Astrocyte of the spinal cord (primary cell): ENCODE results near the gene ACSF3.
"Not testable (repeated sequence)": the region's sequence is repeated elsewhere in the genome, so short reads cannot be mapped to it uniquely, and the experiment has no call there.

ENCODE experiments used
- DNase-seq: peaks from one replicate; pipeline ENCODE4 v3.0.0; 2011; ENCODE audit warnings: low read depth, low spot score
- H3K4me3 ChIP-seq: 2 replicates; pipeline ENCODE4 v1.5.1; 2011; ENCODE audit warnings: low read depth, mild to moderate bottlenecking, low read length, moderate library complexity
- in situ Hi-C: cut with HindIII; loops from 2 replicates; pipeline ENCODE4 v1.10.0; 2017; ENCODE audit warnings: low sequenced_read_pairs
- TF ChIP-seq, protein P1 (sequence below): IDR thresholded peaks from 2 replicates; pipeline ENCODE4 v1.5.1; 2012; ENCODE audit warnings: low read depth, mild to moderate bottlenecking, low read length, inconsistent platforms

ACSF3 gene

DNA sequence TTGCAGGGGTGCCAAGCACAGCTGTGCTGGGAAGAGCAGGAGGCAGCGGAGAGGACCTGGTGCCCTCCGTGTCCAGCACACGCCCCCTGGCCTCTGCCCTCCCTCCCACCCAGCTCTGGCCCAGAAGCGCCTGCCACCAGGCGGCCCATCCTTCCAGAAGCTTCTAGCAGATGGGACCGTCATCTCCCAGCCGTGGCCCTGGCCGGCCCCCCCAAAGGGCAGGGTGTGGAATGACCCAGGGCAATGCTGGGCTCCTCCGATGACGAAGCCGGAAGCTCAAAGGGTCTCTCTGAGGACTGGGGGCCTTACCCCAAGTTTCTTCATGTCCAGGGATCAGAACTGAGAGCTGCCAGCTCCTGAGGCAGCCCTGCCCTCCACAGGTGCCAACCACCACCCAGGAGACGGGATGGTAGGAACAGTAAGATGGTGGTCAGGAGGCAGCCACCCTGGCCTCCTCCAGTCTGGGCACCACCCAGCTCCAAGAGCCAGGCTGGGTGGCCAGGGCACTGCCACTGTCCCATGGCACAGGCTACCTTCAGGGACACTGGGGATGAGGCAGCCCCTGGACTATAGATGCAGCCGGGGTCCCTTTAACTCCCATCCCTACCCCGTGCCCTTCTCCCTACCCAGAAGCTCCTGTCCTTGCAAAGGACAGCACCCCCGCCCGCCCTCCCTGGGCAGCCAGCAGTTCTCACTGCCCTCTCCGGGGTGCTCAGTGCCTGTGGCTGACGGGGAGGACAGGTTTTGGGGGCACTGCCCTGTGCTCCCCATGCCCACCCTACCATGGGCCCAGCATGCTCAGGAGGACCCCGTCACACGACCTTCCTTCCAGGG, 71.4 kb downstream of the ACSF3 start:
- H3K4me3 ChIP-seq: no peak overlapping the region
- in situ Hi-C loops: no loop called here
- TF ChIP-seq, protein P1, sequence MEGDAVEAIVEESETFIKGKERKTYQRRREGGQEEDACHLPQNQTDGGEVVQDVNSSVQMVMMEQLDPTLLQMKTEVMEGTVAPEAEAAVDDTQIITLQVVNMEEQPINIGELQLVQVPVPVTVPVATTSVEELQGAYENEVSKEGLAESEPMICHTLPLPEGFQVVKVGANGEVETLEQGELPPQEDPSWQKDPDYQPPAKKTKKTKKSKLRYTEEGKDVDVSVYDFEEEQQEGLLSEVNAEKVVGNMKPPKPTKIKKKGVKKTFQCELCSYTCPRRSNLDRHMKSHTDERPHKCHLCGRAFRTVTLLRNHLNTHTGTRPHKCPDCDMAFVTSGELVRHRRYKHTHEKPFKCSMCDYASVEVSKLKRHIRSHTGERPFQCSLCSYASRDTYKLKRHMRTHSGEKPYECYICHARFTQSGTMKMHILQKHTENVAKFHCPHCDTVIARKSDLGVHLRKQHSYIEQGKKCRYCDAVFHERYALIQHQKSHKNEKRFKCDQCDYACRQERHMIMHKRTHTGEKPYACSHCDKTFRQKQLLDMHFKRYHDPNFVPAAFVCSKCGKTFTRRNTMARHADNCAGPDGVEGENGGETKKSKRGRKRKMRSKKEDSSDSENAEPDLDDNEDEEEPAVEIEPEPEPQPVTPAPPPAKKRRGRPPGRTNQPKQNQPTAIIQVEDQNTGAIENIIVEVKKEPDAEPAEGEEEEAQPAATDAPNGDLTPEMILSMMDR: no peak
- no peak for DNase-seq

DNA sequence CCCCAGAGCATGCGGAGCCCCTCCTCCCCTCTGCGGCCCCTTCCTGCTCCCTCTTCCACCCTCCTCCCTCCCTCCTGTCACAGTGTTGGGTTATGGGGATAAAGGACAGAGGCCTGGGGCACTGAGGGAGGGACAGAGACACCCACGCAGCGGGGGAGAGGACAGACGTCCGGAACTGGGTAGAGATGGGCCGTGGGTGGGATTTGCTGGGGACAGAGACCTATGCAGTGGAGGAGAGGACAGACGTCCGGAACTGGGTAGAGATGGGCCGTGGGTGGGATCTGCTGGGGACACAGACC, 72.0 kb downstream of the ACSF3 start:
- DNase-seq, H3K4me3 ChIP-seq, in situ Hi-C loops: not testable (repeated sequence)

DNA sequence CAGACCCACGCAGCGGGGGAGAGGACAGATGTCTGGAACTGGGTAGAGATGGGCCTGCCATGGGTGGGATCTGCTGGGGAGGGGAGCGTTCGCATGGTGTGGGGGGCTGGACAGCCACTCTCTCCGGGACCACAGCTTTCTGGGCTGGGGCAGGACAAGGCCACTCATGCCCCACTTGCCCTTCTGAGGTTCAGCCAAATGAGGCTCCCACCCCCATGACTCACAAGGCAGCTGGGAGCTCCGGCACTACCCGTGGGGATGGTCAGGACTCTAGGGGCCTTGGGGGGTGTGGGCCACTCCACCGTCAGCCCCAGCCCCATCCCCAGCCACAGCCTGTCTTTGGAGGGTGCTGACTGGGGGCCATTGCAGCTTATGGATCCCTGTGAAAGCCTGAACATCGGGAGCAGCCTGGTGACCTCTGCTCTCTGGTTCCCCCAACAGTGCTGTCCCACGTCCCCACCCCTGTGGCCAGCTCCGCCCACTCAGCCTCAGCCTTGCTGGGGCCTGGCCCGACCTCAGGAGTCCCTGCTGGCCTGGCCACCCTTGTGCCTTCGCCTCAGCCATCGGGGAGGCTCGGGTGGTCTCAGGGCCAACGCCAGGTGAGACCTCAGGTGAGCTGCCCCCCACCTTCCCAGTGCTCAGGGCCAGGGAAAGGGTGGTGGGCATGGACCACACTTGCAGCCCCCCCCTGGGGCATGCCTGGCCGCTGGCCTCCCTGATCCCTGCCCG, 73.2 kb downstream of the ACSF3 start:
- TF ChIP-seq, protein P1: no peak
- in situ Hi-C loops: no loop called here
- DNase-seq: no peak
- no peak overlapping the region for H3K4me3 ChIP-seq

DNA sequence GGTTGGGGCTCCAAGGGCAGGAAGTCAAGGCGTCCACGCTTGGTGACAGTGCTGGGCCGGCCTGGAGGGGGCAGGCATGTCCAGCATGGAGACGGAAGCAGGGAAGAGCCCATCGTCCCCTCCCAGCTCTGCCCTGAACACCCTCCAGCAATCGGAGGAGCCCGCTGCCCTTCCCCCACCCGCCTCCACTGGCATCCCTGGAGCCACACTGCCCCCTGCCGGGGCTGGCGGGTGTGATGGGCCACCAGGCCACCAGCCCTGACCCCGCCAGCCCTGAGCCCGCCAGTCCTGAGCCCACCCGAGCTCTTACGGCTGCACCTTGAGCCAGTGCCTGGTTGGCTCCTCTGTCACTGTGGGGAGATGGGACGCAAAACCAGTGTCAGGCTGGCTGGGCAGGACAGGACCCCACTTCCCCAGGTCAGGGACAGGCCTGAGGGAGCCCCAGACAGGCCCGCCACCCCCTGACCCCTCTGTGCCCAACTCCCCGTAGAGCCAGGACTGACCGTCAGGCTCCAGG, 73.8 kb downstream of the ACSF3 start:
- peak; percentile 46 for DNase-seq
- no peak overlapping the region for H3K4me3 ChIP-seq
- TF ChIP-seq, protein P1: peak; percentile 82
- in situ Hi-C loops: no loop called here

DNA sequence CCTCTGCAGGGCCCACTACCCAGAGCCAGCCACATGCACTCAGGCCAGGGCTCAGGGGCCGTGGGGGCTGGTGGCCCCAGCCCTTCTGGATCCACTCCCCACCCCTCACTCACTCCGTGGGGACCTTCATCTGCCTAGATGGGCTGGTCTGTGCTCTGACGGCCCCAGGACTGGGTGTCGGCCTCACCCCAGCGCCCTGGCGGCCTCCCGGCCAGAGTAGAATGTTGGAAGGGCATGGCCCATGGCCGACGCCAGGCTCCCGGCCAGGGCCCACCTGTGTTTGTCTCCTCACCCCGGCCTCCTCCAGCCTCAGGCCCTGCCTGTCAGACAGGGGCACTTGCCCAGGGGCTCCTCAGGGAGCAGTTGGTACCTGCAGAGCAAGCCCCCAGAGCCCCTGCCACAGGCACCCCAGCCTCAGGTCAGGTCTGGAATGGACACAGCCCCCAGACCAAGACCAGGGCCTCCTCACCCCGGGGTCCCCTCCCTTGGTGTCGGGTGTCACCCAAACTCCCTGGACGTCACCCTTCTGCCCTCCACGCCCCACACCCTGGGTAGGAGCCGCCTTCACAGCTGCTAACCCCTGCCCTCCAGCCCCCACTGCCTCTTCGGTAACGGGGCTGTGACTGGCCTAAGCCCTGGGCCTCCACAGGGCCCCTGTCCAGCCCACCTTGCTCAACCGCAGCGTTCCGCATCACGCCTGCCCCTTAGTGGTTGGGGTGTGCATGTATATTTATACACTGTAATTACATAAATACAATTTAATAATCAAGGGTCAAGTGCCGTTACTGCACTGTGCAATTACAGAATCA, 74.9 kb downstream of the ACSF3 start:
- DNase-seq: no peak
- TF ChIP-seq, protein P1: no peak
- in situ Hi-C loops: no loop called here
- H3K4me3 ChIP-seq: no peak overlapping the region

DNA sequence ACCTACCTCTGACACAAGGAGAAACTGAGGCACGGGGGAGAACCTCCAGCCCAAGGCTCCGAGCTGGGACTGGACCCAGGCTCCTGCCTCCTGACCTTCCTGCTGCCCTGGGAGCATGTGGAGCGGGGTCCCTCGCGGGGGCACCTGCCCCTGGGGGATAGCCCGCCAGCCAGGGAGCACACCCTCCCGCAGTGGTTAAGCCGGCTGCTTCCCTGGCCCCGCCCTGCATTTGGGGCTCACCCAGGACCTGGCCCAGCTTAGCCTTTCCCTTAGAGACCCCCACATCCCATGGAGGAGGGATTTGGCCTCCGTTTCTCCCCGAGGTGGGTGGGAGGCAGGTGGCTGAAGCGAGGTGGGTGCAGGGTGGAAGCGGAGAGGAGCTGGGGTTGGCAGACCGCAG, 76.1 kb downstream of the ACSF3 start:
- TF ChIP-seq, protein P1: no peak
- in situ Hi-C loops: no loop called here
- no peak for DNase-seq
- H3K4me3 ChIP-seq: no peak overlapping the region
